Stimulated activated CD4-positive, alpha-beta T cell treated with anti-CD3 and anti-CD28 coated beads, TNF-alpha, amount 100 ng/mL, for 1 hour (primary cell): ENCODE results near the gene ATP4A.
"Not testable (repeated sequence)": the region's sequence is repeated elsewhere in the genome, so short reads cannot be mapped to it uniquely, and the experiment has no call there.

Experiments
- DNase-seq, 3 donors: peaks; one replicate each; pipeline ENCODE4 v3.0.0-alpha.2; 2020; ENCODE audit warnings: low read depth in 3 of 3, low spot score in 1 of 3

The ATP4A gene

DNA sequence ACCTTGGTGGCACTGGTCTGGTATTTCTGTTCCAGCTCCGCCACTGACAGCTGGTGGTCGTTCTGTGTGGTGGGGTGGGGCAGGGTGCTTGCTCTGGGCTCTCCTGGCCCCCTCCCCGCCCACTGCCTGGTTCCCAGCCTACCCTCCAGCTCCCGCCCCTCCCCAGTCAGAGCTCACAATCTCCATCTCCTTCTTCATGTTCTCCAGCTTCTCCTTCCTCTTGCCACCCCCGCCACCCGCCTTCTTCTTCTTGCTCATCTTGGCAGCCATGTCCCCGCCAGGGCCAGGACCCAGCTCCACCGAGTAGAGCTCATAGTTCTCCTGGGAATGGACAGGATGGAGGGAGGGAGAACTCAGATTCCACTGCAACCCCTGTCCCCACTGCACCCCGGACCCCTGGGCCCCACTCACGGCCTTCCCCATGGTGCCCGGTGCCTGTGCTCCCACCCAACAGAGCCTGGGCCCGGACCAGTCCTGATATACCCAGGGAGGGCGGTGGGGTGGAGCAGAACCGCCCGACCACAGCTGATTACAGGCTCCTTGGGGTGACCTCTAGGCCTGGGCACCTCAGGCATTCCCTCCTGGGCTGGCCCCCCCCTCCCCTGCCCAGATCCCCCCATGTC lies at the start of gene ATP4A:
Gene ATP4A (minus strand): TSS at position 452 of the 623 bp plus-strand sequence. CDS start 29 bp downstream, at position 423.
- no peak for DNase-seq

DNA sequence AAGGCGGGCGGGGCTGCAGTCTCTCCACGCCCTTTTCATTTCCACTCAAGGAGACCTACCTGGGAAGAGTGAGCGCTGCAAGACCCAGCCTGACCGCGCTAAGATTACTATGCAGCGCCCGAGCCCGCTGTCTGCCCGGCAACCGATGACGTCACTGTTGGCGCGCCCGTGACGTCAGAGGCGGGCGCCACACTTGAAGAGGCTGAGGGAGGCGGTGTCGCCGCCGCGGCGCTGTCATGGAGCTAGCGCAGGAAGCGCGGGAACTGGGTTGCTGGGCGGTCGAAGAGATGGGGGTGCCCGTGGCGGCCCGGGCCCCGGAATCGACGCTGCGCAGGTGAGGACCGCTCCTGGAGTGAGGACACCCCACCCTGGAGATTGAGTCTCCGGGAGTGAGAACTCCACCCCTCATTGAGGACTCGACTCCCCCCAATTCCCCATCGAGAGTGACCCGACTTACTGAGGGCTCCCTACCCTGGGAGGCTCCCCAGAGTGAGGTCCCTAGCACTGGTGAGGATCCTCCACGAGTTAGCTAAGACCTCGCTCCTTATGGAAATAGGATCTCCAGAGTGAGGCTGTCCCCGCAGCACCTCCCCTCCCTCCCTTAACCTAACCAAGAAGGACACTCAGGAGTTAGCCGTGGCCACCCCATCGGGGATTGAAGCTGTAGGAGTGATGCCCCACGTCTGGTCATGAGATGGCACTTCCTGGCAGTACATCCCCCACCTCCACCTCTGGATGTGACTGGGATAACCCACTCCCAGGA lies 49.3 kb upstream of the ATP4A start, which contains the start of gene HAUS5:
Gene HAUS5 (plus strand): TSS at position 177 of the 763 bp plus-strand sequence. CDS start 60 bp downstream, at position 237.
- DNase-seq = peak; percentile 86 to 98 (median 93)

DNA sequence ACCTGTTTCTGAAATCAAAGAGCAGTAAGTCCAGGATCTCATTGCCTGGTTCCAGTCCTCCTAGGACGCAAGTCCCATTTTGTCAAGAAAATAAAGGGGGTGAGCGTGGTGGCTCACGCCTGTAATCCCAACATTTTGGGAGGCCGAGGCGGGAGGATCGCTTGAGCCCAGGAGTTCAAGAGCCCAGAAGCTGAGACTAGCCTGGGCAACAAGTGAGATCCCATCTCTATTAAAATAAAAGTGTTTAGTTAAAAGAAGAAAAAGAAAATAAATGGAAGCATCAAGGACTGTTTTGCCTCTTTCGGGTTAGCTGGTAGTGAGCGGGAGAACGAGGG lies 48.7 kb upstream of the ATP4A start:
- DNase-seq = no peak

DNA sequence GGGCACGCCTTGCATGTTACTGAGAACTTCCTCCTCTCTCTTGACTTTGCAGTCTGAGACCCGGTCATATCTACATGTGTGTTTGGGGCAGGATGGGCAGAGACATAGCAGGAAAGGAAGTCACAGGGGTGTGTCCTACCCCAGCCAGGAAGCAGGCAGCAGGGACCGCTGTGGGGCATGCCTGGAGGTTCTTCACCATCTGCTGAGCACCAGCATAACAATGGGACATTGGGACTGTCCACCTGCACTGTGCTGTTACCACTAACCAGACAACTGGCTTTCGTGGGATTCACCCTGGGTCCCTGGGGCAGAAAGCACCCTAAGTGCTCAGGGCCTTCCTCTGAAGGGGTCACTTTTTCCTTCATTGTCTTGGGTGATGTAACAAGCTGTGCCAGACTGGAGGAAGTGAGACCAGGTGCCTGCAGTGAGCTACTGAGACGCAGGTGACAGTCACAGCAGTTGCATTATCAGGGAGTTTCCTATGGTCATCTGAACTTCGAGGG lies 46.4 kb upstream of the ATP4A start:
- DNase-seq = no peak

DNA sequence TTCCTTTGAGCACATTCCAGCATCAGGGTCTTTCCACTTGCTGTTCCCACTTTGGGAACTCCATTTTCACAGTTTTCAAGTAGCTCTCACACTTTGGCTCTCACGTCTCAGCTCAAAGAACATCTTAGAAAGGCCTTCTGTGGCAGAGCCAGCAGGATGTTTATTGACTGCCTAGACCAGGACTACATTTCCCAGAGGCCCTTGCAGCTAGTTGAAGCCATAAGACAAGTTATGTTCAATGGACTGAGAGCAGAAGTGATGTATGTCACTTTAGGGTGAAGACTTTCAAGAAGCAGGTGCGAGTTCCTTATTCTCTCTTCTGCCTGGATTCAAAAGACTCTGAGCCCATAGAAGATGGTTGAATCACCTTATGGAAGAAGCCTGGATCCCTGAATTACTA lies 44.8 kb upstream of the ATP4A start:
- DNase-seq = no peak

DNA sequence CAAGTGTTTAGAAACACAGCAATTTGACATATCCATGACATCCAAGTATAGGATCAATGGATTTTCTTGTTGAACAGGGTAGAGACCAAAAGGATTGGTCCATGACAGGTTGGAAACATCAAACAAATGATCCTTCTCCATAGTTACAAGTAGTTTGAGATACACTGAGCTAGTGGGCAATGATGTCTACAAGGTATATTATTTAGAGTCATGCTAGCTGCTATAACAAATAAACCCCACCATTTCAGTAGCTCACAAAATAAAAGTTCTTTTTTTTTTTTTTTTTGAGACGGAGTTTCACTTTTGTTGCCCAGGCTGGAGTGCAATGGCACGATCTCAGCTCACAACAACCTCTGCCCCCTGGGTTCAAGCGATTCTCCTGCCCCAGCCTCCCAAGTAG lies 44.2 kb upstream of the ATP4A start:
- DNase-seq = no peak

DNA sequence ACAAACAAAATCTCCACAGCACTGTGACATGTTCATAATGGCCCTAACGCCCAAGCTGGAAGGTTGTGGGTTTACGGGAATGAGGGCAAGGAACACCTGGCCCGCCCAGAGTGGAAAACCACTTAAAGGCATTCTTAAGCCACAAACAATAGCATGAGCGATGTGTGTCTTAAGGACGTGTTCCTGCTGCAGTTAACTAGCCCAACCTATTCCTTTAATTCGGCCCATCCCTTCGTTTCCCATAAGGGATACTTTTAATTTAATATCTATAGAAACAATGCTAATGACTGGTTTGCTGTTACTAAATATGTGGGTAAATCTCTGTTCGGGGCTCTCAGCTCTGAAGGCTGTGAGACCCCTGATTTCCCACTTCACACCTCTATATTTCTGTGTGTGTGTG lies 43.7 kb upstream of the ATP4A start:
- not testable (repeated sequence) for DNase-seq

DNA sequence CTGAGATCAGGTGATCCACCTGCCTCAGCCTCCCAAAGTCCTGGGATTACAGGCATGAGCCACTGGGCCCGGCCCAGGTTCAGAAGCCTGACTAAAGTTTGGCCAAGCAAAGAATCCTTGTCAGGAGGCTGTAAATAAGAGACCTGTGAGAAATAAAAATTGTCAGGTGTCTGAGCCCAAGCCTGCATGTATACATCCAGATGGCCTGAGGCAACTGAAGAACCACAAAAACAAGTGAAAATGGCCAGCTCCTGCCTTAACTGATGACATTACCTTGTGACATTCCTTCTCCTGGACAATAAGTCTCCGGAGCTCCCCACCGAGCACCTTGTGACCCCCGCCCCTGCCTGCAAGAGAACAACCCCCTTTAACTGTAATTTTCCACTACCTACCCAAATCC lies 41.0 kb upstream of the ATP4A start:
- not testable (repeated sequence) for DNase-seq

DNA sequence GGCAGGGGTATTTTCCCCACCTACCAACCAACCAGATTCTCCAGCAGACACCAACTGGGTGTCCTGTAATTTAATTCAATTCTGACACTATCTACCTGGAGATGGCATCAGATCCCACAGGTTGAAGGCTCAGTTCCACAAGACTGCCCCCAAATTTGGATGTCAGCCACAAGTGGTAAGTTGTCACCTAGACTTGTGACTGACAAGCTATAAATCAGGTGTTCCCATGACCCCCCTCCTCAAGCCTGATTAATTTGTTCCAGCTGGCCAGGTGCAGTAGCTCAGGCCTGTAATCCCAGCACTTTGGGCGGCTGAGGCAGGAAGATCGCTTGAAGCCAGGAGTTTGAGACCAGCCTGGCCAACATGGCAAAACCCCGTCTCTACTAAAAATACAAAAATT lies 38.5 kb upstream of the ATP4A start:
- no peak for DNase-seq

DNA sequence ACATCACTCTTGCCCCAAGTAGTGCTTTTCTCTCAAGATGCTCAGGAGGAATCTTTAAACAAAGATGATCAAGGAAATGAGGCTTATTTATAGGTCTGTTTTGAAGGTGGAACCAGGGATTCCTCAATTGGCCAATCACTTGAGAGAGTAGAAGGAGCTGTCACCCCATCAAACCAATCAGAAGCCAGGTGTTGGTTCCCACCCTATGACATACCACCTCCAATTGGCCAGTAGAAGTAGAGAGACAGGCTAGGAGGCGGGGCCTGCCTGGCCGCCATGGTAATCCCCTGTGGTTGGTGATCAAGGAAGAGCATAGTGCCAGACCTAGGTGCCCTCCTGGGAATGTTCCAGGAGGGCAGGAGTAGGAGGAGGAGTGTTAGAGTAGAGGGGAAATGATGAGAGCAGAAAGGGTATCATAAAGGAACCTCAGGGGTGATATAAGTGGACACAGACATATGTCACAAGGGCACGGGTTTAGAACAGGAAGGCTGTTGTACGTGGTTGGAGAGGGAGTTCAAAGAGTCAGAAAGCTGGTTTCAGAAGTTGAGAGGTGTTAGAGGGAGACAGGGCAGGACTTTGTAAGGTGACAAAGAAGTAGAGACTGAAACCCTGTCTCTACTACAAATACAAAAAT lies 33.0 kb upstream of the ATP4A start:
- no peak for DNase-seq

DNA sequence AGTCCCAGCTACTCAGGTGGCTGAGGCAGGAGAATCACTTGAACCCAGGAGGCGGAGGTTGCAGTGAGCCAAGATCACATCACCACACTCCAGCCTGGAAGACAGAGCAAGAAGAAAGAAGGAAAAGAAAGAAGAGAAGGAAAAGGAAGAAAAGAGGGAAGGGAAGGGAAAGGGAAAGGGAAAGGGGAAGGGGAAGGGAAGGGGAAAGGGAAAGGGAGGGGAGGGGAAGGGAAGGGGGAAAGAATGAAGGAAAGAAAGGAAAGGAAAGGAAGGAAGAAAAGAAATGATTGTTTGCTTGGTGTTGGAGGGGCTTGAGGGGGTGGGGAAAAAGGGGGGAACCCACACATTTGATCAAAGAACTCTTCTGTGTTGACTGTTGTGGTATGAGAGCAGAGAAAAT lies 32.5 kb upstream of the ATP4A start:
- no peak for DNase-seq

DNA sequence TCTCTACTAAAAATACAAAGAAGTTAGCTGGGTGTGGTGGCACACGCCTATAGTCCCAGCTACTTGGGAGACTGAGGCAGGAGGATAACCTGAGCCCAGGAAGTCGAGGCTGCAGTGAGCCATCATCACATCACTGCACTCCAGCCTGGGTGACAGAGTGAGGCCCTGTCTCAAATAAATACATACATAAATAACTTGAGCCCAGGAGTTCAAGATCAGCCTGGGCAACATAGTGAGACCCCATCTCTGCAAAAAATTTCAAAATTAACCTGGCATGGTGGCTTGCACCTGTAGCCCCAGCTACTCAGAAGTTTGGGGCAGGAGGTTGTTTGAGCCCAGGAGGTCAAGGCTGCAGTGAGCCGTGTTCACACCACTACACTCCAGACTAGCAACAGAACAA lies 31.6 kb upstream of the ATP4A start:
- DNase-seq = not testable (repeated sequence)

DNA sequence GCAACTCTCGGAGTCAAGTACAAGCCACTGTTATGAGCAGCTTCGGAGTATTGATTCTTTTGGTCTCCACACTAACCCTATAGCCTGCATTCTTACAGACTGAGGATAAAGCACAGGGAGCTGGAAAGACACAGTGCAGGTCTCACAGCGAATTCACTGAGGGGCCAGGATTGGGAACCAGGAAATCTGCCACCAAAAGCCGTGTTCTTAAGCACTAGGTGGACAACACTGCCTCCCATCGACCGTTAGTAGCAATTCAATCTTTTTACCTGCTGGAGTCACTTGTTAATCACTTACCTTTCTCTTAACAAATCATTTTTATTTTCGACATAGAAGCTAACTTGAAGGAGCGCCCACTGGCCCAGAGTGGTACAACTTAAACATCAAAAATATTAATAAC lies 28.8 kb upstream of the ATP4A start:
- DNase-seq = no peak

DNA sequence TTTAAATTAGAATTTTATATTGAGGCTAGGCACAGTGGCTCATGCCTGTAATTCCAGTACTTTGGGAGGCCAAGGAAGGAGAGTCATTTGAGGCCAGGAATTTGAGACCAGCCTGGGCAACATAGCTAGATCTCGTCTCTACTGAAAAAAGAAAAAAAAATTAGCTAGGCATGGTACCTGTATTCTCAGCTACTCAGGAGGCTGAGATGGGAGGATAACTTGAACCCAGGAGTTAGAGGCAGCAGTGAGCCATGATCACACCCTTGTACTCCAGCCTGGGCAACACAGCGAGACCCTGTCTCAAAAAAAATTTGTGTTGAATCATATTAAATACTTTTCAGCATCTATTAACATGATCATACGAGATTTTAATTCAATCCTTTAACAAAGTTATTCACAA lies 27.4 kb upstream of the ATP4A start:
- no peak for DNase-seq

DNA sequence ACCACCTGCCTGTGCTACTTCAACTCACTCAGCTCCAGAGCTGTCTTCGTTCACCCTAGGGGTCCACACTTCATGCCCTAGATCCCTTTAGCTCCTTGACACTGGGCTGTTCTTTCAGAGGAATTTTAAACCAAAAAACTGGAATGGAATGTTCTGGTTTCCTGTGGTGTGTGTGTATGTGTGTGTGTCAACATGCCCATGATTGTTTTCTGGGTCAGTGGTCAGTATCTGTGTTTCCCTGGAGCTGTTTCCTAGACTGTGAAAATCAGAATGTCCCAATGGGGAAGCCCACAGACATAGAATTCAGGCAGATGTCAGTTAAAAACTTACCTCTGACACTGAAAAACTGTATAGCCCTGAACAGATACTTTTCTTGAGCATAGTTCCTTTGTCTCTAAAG lies 23.9 kb upstream of the ATP4A start:
- no peak for DNase-seq

DNA sequence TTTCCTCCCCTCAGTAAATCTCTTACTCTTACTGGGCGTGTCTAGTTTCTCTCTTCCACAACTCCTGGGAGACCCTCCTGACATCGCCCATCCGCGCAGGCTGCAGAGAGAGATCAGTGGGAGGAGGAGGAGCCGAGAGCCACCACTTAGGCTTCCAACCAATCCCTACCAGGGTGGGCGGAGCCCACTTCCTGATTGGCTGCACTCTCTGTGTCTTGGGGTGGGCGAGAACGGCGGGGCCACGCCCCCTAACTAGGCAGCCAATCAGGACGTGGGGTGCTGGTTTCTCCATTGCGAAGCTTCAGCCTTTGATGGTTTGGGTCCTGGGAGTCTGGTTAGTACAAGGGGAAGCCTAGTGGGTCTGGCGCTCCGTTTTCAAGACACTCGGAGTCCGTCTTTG lies 22.4 kb upstream of the ATP4A start, which contains the start of gene PMIS2:
Gene PMIS2 (plus strand): TSS at position 326 of the 400 bp plus-strand sequence. CDS start 87 bp downstream, outside the sequence.
- DNase-seq = no peak

DNA sequence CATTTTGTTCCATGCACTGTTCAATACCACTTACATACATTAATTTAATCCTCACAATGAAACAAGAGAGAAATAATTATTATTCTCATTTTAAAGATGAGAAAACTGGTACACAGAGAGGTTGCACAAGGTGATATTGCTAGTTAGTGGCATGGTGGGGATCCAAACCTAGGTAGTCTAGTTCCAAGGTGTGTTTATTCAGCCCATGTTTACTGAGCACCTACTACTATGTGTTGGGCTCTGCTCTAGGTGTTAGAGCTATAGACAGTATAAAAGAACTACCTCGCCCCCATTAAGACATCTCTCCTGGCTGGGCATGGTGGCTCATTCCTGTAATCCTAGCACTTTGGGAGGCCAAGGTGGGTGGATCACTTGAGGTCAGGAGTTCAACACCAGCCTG lies 19.3 kb upstream of the ATP4A start:
- DNase-seq = no peak

DNA sequence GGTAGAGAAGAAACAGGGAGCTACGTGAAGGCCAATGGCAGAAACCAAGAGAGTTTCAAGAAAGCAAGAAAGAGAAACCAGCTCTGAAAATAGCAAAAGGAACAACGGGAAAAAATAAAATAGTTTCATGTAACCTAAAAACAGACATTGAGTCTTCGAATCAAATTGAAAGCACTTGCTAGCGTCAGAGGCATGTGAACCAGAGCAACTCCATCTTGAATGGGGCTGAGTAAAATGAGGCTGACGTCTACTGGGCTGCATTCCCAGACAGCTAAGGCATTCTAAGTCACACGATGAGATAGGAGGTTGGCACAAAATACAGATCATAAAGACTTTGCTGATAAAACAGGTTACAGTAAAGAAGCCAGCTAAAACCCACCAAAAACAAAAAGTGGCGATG lies 15.2 kb upstream of the ATP4A start:
- no peak for DNase-seq

DNA sequence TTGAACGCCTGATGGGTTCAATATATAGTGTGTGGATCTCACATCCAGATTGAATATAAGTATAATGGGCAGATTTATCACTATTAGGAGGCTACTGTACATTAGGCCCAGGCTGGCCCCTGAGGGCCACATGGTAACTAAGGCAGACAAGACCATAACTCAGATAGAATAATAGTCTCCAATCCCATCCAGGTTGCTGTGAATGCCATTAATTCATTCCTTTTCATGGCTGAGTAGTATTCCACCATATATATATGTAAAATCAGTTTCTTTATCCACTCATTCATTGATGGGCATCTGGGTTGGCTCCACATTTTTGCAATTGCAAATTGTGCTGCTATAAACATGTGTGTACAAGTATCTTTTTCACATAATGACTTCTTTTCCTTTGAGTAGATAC lies 14.5 kb upstream of the ATP4A start:
- DNase-seq = no peak

DNA sequence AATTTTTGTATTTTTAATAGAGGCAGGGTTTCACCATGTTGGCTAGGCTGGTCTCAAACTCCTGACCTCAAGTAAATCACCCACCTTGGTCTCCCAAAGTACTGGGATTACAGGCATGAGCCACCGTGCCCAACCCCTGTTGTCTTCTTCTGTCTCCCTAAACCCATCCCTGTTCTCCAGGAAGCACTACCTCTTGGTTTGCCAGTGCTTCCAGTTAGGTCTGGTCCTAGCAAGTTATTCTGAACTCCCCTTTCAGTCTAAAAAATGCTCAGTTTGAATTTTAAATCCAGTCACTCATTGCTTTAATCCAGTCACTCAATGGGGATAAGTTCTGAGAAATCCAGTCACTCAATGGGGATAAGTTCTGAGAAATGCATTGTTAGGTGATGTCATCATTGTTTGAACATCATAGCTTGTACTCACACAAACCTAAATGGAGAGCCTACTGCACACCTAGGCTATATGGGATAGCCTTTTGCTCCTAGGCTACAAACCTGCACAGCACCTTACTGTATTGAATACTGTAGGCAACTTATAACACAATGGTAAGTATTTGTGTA lies 8.0 kb upstream of the ATP4A start:
- no peak for DNase-seq

DNA sequence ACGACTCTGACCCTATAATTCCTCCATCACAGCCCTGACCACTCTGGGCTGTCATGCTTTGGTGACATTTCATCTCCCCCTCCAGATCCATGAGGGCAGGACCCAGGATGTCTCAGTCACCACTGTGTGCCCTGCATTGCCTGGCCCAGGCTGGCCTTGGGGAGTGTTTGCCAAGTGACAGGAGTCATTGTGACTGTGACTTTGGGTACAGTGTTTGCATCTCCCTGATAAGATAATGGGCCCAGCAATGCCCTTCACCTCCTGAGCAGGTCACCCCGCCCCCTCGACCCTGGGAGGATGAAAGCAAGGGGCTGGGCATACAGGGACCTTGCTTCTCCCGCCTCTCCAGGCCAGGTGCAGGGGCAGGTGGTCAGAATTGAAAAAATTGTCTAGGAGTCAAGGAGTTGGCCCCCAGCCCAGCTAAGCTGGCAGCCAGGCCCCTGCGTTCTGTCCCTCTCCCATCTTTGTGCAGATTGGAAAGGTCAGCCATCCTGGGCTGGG lies 5.9 kb upstream of the ATP4A start:
- no peak for DNase-seq

DNA sequence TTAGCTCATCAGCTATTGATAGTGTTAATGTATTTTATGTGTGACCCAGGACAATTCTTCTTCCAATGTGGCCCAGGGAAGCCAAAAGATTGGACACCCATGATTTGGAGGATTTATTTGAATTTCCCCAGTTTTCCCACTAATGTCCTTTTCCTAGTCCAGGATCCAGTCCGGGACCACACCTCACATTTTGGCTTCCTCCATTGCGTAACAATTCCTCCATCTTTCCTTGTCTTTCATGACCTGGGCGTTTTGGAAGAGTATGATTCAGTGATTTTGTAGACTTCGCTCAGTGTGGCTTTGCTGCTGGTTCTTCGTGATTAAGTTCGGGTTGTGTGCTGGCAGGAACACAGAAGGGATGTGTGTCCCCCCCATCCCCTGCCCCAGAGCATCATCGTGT lies 3.3 kb upstream of the ATP4A start:
- DNase-seq = no peak
